Measurements from ENCODE around the gene HAX1.
A peak's percentile ranks its signal among the peaks of the same experiment; 100 is the strongest.
"Not testable (repeated sequence)": the region's sequence is repeated elsewhere in the genome, so short reads cannot be mapped to it uniquely, and the experiment has no call there.

The HAX1 gene

GRCh38 chr1:154272217-154272998, at the start of gene HAX1:
TSS of gene HAX1 (plus strand) at chr1:154272629. CDS start at chr1:154272724, 95 bp downstream.
- H3K4me3 ChIP-seq (ENCODE audit: low read depth, low read length) = peak within 1 kb of the TSS; percentile 95

- peak overlapping the region; percentile 10 for H3K4me3 ChIP-seq (ENCODE audit: low read depth, low read length)
Observed at GRCh38 chr1:154222918-154223317, 49.5 kb upstream of the HAX1 start.

GRCh38 chr1:154223621-154224020, 48.8 kb upstream of the HAX1 start:
- no peak overlapping the region for H3K4me3 ChIP-seq (ENCODE audit: low read depth, low read length)

DNA sequence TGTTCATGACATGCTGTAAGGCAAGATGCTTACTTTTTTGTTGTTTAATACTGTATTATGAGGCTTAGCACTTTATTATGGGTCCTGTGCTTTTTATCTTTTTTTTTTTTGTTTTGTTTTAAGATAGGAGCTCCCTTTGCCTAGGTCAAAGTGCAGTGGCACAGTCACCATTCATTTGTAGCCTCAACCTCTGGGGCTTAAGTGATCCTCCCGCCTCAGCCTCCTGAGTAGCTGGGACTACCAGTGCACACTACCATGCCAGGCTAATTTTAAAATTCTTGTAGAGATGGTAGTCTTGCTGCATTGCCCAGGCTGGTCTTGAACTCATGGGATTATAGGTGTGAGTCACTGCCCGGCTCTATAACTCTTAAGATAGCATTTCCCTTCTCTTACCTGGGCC, 47.1 kb upstream of the HAX1 start:
- H3K4me3 ChIP-seq (ENCODE audit: low read depth, low read length) = no peak overlapping the region

DNA sequence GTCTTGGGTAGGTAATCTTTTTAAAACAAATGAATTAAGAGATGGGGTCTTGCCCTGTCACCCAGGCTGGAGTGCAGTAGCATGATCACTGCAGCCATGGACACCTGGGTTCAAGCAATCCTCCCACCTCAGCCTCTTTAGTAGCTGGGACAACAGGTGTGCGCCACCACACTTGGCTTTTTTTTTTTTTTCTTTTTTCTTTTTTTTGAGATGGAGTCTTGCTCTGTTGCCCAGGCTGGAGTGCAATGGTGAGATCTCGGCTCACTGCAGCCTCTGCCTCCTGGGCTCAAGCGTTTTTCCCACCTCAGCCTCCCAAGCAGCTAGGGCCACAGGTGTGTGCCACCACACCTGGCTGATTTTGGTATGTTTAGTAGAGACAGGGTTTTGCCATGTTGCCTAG, 41.3 kb upstream of the HAX1 start:
- H3K4me3 ChIP-seq (ENCODE audit: low read depth, low read length) = not testable (repeated sequence)

DNA sequence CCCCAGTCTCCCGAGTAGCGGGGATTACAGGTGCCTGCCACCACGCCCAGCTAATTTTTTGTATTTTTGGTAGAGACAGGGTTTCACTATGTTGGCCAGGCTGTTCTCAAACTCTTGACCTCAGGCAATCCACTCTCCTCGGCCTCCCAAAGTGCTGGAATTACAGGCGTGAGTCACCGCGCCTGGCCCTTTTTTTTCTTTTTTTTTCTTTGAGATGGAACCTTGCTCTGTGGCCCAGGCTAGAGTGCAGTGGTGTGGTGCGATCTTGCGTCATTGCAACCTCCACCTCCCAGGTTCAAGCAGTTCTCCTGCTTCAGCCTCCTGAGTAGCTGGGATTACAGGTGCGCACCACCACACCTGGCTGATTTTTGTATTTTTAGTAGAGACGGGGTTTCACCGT, 39.3 kb upstream of the HAX1 start:
- H3K4me3 ChIP-seq (ENCODE audit: low read depth, low read length) = not testable (repeated sequence)

GRCh38 chr1:154236855-154237254, 35.6 kb upstream of the HAX1 start:
- H3K4me3 ChIP-seq (ENCODE audit: low read depth, low read length) = no peak overlapping the region

DNA sequence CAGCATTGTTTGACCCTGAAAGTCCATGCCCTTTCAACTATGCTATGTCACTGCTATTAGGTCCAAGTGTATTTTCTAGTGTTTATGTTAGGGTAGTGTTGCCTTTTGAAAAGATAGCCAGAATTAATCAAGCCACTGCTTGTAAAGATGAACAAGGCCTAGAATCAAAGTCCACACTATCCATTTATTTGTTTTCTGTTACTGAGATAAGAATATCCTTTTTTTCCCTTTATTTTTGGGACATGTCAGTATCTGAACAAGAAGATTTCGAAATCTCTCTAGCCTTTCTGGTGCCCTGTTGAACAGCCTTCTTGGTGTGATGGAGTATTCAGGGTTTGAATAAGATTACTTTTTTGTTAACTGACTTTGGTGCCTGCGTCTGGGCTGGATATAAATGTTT, 35.0 kb upstream of the HAX1 start:
- H3K4me3 ChIP-seq (ENCODE audit: low read depth, low read length) = no peak overlapping the region

GRCh38 chr1:154237880-154238506, 34.4 kb upstream of the HAX1 start:
- no peak overlapping the region for H3K4me3 ChIP-seq (ENCODE audit: low read depth, low read length)

- no peak overlapping the region for H3K4me3 ChIP-seq (ENCODE audit: low read depth, low read length)
Observed at GRCh38 chr1:154239491-154239890, 32.9 kb upstream of the HAX1 start.

- no peak overlapping the region for H3K4me3 ChIP-seq (ENCODE audit: low read depth, low read length)
Observed at GRCh38 chr1:154240294-154240833, 32.1 kb upstream of the HAX1 start.

- H3K4me3 ChIP-seq (ENCODE audit: low read depth, low read length) = no peak overlapping the region
Observed at GRCh38 chr1:154241703-154242351, 30.6 kb upstream of the HAX1 start.

DNA sequence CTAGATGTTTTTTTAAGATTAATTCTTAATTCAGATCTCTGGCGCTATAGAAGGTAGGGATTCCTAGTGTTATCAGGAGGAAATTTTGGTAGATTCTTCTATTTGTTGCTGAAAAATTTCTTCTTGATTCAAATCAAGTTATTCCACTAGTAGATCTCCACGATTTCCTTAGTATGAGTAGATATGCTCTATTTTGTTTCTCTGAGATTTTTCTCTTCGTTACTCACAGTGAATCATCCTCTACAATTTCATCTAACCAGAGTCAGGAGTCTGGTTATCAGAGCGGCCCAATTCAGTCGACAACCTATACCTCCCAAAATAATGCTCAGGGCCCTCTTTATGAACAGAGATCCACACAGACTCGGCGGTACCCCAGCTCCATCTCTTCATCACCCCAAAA, 18.8 kb upstream of the HAX1 start:
- no peak overlapping the region for H3K4me3 ChIP-seq (ENCODE audit: low read depth, low read length)

GRCh38 chr1:154256686-154257085, 15.7 kb upstream of the HAX1 start:
- no peak overlapping the region for H3K4me3 ChIP-seq (ENCODE audit: low read depth, low read length)

- no peak overlapping the region for H3K4me3 ChIP-seq (ENCODE audit: low read depth, low read length)
Observed at GRCh38 chr1:154258784-154259183, 13.6 kb upstream of the HAX1 start.

DNA sequence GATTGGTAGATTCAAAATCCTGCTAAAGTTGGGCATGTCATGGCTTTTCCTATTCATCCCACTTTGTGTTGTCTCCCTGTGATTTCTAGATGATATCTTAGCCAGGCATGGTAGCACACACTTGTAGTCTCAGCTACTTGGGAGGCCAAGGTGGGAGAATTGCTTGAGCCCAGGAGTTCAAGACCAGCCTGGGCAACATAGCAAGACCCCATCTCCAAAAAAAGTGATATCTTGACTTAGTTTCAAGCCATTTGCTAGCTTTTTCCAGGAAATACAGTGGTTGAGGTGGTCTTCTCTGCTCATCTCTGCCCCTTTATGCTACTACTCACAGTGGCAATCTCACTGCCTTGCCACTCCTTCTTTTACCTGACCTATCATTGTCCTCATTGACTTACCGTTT, 12.3 kb upstream of the HAX1 start:
- no peak overlapping the region for H3K4me3 ChIP-seq (ENCODE audit: low read depth, low read length)

- no peak overlapping the region for H3K4me3 ChIP-seq (ENCODE audit: low read depth, low read length)
Observed at GRCh38 chr1:154263465-154264332, 8.7 kb upstream of the HAX1 start.

DNA sequence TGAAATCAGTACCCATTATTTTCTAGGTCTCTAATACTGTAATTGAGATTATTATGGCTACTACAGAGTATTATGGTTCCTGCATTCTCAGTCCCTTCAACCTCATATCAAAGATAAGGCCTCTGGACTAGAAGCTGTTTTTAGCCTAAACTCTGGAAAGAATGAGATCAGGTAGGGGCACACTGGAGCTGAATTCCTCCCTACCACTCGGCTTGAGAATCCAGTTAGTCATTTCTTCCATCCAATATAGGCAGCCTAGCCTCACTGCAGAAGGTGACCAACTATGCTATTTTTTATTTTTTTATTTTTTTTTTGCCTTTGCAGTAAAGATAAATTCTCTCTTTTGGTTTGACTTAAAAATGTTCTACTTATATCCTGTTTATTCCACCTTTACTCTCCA, 8.0 kb upstream of the HAX1 start:
- no peak overlapping the region for H3K4me3 ChIP-seq (ENCODE audit: low read depth, low read length)

DNA sequence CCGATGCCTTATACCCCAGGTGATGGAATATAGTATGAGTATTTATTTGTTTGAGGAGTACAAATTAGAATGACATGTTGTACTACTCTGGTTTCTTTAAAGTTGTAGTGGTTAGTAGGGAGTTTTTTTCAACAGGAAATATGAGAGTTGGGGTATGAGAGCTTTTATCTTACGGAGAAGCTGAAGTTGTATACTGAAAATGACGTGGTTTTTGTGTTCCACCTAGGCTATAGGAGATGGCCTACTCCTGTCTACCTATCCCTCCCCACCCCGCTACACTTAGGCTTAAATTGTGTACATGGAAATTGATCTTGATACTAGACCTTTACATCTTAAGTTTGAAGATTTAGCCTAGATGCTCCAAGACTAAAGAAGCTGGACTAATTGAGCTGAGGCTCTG, 6.8 kb upstream of the HAX1 start:
- H3K4me3 ChIP-seq (ENCODE audit: low read depth, low read length) = no peak overlapping the region

- H3K4me3 ChIP-seq (ENCODE audit: low read depth, low read length) = no peak overlapping the region
Observed at GRCh38 chr1:154270833-154271232, 1.6 kb upstream of the HAX1 start.

DNA sequence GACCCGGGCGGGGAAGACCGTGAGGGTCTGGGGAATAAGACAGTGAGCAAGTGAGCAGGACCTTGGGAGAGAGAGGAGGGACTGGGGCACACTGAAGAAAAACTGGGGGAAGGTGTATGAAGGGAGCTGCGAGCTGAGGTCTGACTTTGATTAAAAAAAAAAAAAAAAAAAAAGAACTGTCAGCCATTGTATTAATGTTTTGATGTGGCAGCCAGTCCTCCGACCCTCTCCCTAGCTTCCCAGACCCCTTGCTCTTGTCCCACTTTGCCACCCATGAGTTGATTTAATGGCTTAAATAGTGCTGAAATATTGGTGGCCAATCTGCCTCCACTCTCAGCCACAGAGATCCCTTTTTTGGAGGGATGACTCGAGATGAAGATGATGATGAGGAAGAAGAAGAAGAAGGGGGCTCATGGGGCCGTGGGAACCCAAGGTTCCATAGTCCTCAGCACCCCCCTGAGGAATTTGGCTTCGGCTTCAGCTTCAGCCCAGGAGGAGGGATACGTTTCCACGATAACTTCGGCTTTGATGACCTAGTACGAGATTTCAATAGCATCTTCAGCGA, 652 bp downstream of the HAX1 start:
- peak overlapping the region; percentile 95 for H3K4me3 ChIP-seq (ENCODE audit: low read depth, low read length)
